HG03108 (cell line): ENCODE measurements around the gene NGFR.

Source experiments
- ATAC-seq: cut with Tn5 transposase; IDR thresholded peaks from one replicate; pipeline ENCODE4 v1.9.1; 2021; ENCODE audit warnings: moderate library complexity; ENCODE audit not compliant: unreplicated experiment

Gene NGFR

DNA sequence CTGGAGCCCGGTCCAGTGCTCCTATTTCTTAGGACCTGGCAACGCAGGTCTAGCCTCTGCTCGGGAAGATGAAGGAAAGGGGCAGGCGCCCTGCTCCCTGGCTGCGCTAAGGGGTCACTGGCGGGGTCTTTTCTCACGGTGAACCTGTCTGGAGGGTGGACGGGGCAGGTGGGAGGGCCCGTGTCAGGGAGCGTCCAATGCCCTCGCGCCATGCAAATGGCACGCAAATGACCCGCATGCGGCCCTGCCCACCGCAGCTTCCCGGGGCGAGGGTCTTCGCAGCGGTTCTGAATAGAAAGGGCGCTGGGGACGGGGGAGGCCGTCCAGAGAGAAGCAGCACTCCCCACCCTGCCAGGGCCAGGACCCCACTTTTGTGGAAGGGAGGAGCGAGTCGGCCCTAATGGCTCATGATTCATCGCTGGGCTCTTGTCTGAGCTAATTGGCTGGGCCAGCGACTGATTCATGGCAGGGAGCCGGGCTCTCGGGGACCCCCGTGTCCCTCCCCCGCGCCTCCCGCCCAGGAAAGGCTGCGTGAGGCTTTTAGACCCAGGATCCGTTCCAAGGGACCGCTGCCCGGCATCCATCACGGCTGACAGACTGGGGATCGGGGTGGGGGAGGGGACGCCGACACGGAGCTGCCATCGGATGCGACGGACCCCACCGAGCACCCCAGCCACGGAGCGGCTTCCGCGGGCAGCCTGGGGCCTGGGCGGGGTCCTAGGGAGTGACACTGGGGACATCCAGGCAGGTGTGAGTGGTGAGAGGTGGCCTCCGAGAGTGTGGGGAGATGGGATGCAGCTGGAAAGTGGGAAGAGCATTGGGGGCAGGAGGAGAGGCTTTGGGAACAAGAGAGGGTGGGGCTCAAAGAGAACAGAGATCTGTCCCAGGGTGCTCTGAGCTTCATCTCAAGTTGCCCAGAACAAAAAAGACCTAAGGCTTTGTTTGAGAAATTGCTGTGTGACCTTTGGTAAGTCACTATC is 25.0 kb upstream of the NGFR start:
- no peak for ATAC-seq

- no peak for ATAC-seq
Observed at GRCh38 chr17:49471089-49471683, 23.9 kb upstream of the NGFR start.

DNA sequence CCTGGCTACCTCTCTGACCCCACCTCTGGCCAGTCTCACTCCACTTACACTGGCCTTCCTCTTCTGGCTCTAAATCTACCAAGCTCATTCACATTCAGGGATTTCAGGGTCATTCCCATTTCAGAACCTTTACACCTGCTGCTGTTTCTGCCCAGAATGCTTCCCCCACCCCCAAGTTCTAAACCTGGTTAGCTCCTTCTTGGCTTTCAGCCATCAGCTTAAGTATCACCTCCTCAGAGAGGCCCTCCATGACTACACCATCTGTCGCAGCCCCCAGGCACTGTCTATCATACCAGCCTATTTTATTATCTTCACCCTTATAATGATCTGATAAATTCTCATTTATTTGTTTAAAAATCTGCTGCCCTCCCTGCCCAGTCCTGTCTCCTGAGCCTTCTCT is 23.3 kb upstream of the NGFR start:
- ATAC-seq, result no peak

DNA sequence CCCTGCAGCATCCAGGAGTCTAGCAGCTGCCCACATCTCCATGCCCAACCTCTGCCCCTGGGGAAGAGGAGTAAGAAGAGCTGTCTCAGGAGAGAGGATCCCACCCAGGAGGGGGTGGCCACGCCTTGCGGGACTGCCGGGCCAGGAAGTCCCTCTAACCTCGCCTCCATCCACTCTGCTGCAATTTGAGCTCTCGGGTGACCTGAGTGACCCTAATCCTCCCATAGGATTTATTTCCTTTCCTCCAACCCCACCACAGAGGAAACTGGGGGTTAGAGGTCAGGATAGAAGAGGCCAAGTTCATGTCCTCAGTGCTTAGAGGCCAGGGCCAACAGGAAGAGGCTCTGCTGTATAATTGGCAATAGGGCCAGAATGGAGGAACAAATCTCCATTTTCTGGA is 22.6 kb upstream of the NGFR start:
- ATAC-seq, result no peak

GRCh38 chr17:49473900-49474751 is 21.0 kb upstream of the NGFR start:
- ATAC-seq, result no peak

GRCh38 chr17:49477709-49478108 is 17.4 kb upstream of the NGFR start:
- ATAC-seq, result no peak

GRCh38 chr17:49480836-49481615 is 14.1 kb upstream of the NGFR start:
- ATAC-seq, result no peak

GRCh38 chr17:49482144-49482817 is 12.8 kb upstream of the NGFR start:
- ATAC-seq, result no peak

DNA sequence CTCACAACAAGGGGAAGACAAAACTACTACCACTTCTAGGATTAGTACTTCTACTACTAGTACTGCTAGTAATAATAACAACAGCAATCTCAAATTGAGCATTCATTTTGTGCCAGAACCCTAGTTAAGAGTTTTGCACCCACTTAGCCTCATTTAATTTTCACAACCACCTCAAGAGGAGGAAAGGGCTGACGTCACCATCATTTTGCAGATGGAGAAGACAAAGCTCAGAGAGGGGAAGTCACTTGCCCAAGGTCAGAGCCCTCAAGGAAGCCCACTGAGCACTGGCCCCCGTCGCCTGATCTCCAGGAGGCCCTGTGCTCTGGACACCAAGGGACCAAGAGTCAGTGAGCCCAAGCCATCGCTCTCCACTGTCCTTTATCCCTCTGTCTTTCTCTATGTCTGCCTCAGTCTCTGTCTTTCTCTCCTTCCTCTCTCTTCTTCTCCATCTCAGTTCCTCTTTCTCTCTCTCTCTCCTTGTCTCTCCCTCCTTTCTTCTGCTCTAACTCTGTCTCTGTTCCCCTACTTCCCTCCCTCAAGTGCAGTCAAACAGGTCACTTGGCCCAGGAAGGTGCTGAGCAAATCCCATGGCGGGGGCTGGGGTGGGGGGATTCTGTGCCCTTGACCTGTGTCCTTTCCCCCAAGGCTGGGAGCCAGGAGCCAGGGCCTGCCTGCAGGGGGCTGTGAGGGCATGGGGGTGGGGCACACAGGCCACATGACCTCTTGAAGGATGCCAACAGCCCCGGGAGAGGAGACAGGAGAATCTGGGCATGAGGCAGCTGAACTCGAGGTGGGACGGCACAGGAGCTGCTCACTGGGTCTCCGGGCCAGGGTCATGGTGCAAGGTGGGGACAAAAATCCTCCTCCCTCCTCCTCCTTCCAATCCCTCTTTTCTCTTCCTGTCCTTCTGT is 11.2 kb upstream of the NGFR start:
- ATAC-seq, result no peak

GRCh38 chr17:49484588-49484987 is 10.5 kb upstream of the NGFR start:
- no peak for ATAC-seq

DNA sequence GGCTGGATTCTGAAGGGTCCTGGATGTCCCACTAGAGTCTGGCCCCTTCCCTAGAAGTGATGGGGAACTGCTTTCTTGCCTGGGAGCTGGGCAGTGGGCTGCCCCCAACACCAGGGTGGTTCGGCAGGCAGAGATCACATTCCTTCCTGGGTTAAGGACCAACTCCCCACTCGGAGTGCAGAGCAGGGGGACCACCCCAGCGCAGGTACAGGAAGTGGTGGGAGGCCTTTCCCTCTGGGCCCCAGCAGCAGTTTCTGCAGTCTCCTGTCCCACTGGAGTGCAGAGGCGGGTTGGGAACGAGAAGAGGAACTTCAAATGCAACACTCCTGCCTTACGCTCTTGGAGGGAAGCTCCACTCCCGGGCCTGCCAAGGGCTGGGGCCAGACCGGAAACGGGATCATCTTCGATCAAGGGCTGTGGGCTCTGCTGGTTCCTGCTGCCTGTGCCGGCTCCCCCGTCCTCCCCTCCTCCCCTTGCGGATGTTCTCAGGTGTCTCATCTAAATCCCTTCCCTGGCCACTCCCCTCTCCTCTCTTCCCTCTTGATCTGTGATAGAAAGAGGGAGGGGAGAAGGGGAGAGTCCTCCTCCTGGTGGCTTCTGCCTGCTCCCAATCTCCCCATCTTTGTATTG is 9.0 kb upstream of the NGFR start:
- no peak for ATAC-seq

DNA sequence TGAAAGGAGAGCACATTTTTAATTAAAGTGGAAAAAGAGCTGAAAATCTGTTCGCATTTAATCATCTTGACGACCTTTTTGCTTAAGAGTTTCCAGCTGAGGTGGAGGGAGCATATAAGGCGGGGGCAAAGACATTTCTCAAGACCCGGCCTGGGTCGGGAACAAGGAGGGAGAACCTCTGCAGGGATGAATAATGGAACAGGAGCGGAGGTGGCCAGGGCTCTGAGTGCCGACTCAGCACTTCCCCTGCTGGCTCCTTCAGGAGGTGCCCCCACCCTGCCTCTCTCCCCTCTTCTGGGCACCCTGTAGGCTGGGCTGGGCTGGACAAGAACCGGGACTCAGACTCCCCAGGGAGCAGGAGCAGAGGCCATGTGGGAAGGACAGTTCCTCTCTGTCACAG is 7.9 kb upstream of the NGFR start:
- ATAC-seq, result no peak

DNA sequence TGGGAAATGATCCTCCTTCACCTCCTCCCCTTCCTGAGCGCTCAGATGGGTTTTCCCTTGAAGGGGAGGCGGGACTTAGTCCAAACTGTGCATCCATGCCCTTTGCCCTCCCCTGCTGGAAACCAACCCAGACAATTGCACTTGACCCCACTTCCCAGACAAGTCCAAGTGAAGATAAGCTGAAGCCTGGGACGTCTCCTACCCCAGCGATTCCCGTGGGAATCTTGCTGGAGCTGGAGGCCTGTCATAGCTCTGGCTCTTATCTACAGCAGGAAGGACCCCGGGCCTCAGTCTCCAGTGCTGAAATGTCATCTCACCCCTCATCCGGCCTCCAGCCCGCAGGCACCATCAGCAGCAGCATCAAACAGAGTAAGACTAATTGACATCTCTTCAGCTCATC is 6.5 kb upstream of the NGFR start:
- ATAC-seq, result no peak

DNA sequence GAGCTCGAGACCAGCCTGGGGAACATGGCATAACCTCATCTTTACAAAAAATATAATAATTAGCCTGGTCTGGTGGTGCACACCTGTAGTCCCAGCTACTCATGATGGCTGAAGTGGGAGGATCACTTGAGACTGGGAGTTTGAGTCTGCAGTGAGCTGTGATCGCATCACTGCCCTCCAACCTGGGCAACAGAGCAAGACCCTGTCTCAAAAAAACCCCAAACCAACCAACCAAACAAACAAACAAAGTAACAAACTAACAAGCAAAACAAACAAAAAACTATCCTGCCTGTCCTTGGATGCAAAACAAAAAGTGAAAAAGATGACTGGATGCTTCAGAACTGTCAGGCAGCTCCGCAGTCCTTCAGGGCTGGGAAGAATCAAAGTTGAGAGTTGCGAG is 5.7 kb upstream of the NGFR start:
- ATAC-seq, result no peak

- ATAC-seq, result no peak
Observed at GRCh38 chr17:49490276-49490675, 4.8 kb upstream of the NGFR start.

GRCh38 chr17:49491192-49491769 is 3.8 kb upstream of the NGFR start:
- ATAC-seq, result no peak

GRCh38 chr17:49494399-49494985 is 601 bp upstream of the NGFR start:
- no peak for ATAC-seq

DNA sequence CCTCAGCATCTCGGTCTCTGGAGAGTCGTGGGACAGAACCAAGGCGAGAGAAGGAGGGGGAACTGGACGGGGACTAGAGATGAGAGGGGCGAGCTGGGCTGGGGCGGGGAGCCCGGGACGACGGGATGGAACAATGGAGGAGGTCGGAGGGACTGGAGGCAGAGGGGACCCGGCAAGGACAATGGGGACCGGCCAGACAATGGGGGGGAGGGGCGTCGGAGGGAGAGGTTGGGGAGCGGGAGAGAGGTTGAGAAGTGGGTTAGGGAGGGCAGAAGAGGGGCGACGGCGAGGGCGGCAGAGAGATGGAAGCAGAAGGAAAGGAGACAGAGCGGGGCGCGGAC is 719 bp downstream of the NGFR start:
- ATAC-seq, result no peak
